Body of pancreas (tissue), 4 donors: Measurements from ENCODE around the gene CASP3. TPM values are rescaled to one million over a fixed set of nuclear protein-coding genes. Genes with fewer than 3 reads are reported as not detected.

Experiments used
- ATAC-seq: fragments of 150-250 bp; one replicate; pipeline ENCODE4 v1.9.1; 2016
- DNase-seq, 4 donors: peaks; one replicate each; pipeline ENCODE4 v3.0.0-alpha.2; 2019
- H3K27ac ChIP-seq, 4 donors: fragments of 200-600 bp; sonication (generic); 1 replicate in 3 of 4; 2 replicates in 1 of 4; pipeline versions ENCODE4 v1.5.1 to v1.6.1; 2016 to 2019; ENCODE audit warnings: mild to moderate bottlenecking in 1 of 4, mixed read lengths in 1 of 4, moderate library complexity in 1 of 4
- H3K27me3 ChIP-seq, 2 donors: fragments of 200-600 bp; sonication (generic); one replicate each; pipeline ENCODE4 v1.6.0; 2016; ENCODE audit warnings: mild to moderate bottlenecking in 1 of 2
- H3K36me3 ChIP-seq, 2 donors: fragments of 200-600 bp; sonication (generic); replicated peaks in 1 of 2; 2 replicates each; pipeline ENCODE4 v1.5.1; 2016; ENCODE audit warnings: low read depth in 2 of 2; ENCODE audit not compliant: insufficient read depth in 1 of 2
- H3K4me1 ChIP-seq: fragments of 200-600 bp; sonication (generic); one replicate; pipeline ENCODE4 v1.6.0; 2016
- H3K4me3 ChIP-seq, 2 donors: fragments of 200-600 bp; sonication (generic); 1 replicate in 1 of 2; 2 replicates in 1 of 2; pipeline ENCODE4 v1.5.1; 2016 to 2019
- H3K9me3 ChIP-seq, 3 donors: fragments of 200-600 bp; sonication (generic); 1 replicate in 2 of 3; 2 replicates in 1 of 3; pipeline ENCODE4 v1.5.1; 2016
- CTCF ChIP-seq, 7 experiments: fragments of 450-650 bp in 4 of 7; fragments of 200-600 bp in 3 of 7; sonication (generic) in 3 of 7; IDR thresholded peaks; one replicate each; pipeline ENCODE4 v1.5.1; 2016 to 2019; ENCODE audit warnings: antibody characterized with exemption in 7 of 7
- POLR2A ChIP-seq, 3 donors: fragments of 450-650 bp; IDR thresholded peaks; one replicate each; pipeline ENCODE4 v1.6.1; 2016; ENCODE audit warnings: antibody characterized with exemption in 3 of 3, mild to moderate bottlenecking in 2 of 3
- WGBS, 2 donors: methylation state at CpG; one replicate each; pipeline ENCODE4 v1.1.5; 2017; 5-methylcytosine and 5-hydroxymethylcytosine counted together
- intact Hi-C: fragments of 100-400 bp; cut with DNase I; formaldehyde crosslinking; loops from one replicate; pipeline ENCODE4 v1.15.1; 2023
- total RNA-seq, 2 donors: library from RNA; depleted of rRNA; stranded (reverse); fragments of >200 nt; gene quantifications; one replicate each; pipeline ENCODE4 v1.1.0, GENCODE V29; 2016

CASP3 gene
- total RNA-seq, 2 donors from 2014 or later = 4.9 to 6.5 TPM

GRCh38 chr4:184672741-184673140, 23.5 kb upstream of the CASP3 start:
- intact Hi-C loops = no loop called here
- no peak for ATAC-seq
- H3K27me3 ChIP-seq = no peaks in the 10 kb centered on the region
- H3K36me3 ChIP-seq = peaks cover 0 to 2% of the 10 kb centered on the region in 2 donors
- no peak for DNase-seq
- 90 to 97% methylated on average over 6 of the region's 6 CpGs for whole genome bisulfite sequencing, 2 donors
- no peak overlapping the region for H3K4me3 ChIP-seq
- no peaks in the 10 kb centered on the region for H3K4me1 ChIP-seq
- H3K27ac ChIP-seq = no peak overlapping the region
- TF ChIP-seq CTCF (IDR thresholded peaks at IDR 0.05) = no peak
- no peak for TF ChIP-seq POLR2A (IDR thresholded peaks at IDR 0.05)
- no peaks in the 10 kb centered on the region for H3K9me3 ChIP-seq

GRCh38 chr4:184671101-184671500, 21.9 kb upstream of the CASP3 start:
- Histone ChIP-seq H3K36me3 (peaks cover 0 to 2% of the 10 kb centered on the region in 2 donors), H3K4me3 (no peak overlapping the region), H3K27ac (no peak overlapping the region), H3K27me3 (no peaks in the 10 kb centered on the region), H3K4me1 (peaks cover 7% of the 10 kb centered on the region), H3K9me3 (no peaks in the 10 kb centered on the region)
- no peak for TF ChIP-seq CTCF (IDR thresholded peaks at IDR 0.05)
- intact Hi-C loops = no loop called here
- WGBS, 2 donors = 88 to 93% methylated on average over 9 of the region's 9 CpGs
- ATAC-seq (no peak), DNase-seq (no peak)

- Histone ChIP-seq H3K36me3 (peaks cover 0 to 2% of the 10 kb centered on the region in 2 donors), H3K4me3 (no peak overlapping the region), H3K4me1 (peaks cover 7% of the 10 kb centered on the region), H3K27me3 (no peaks in the 10 kb centered on the region), H3K9me3 (no peaks in the 10 kb centered on the region), H3K27ac (no peak overlapping the region)
- no peak for TF ChIP-seq CTCF (IDR thresholded peaks at IDR 0.05)
- TF ChIP-seq POLR2A (IDR thresholded peaks at IDR 0.05) = no peak
- DNase-seq (peak in 1 of 4 donors; percentile 9), ATAC-seq (no peak)
- intact Hi-C loops = no loop called here
- WGBS, 2 donors = 90 to 92% methylated on average over 7 of the region's 7 CpGs
Observed at GRCh38 chr4:184669251-184669650, 20.0 kb upstream of the CASP3 start.

GRCh38 chr4:184668511-184669114, 19.4 kb upstream of the CASP3 start:
- H3K27ac ChIP-seq = no peak overlapping the region
- H3K4me1 ChIP-seq = peaks cover 7% of the 10 kb centered on the region
- intact Hi-C loops = no loop called here
- no peaks in the 10 kb centered on the region for H3K27me3 ChIP-seq
- H3K4me3 ChIP-seq = no peak overlapping the region
- H3K36me3 ChIP-seq = peaks cover 0 to 2% of the 10 kb centered on the region in 2 donors
- H3K9me3 ChIP-seq = no peaks in the 10 kb centered on the region
- ATAC-seq (no peak), DNase-seq (no peak)
- 90 to 93% methylated on average over 9 of the region's 9 CpGs for WGBS, 2 donors
- TF ChIP-seq POLR2A (IDR thresholded peaks at IDR 0.05) (no peak), CTCF (IDR thresholded peaks at IDR 0.05) (no peak)

- ATAC-seq (no peak), DNase-seq (no peak)
- TF ChIP-seq CTCF (IDR thresholded peaks at IDR 0.05) (no peak), POLR2A (IDR thresholded peaks at IDR 0.05) (no peak)
- Histone ChIP-seq H3K36me3 (peaks cover 0 to 2% of the 10 kb centered on the region in 2 donors), H3K27ac (no peak overlapping the region), H3K9me3 (no peaks in the 10 kb centered on the region), H3K4me3 (no peak overlapping the region), H3K4me1 (peaks cover 7% of the 10 kb centered on the region), H3K27me3 (no peaks in the 10 kb centered on the region)
- WGBS, 2 donors = 92 to 93% methylated on average over 9 of the region's 9 CpGs
- intact Hi-C loops = no loop called here
Observed at GRCh38 chr4:184668096-184668495, 18.8 kb upstream of the CASP3 start.
